Measurements from ENCODE around the gene KSR2.

DNA sequence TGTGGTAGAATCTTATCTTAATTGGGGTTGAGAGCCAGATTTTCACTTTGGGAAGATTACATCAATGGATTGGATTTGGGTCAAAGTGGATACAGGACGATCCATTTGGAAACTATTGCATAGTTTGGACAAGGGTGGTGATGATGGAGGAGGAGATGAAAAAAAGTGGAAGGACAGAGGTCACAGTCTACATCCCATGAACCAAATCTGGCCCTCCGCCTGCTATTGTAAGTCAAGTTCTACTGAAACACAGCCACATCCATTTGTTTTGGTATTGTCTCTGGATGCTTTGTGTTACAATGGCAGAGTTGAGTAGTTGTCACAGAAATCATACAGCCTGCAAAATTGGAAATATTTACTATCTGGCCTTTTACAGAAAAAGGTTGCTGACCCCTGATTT, 310.6 kb downstream of the KSR2 start:
- TF ChIP-seq, protein P1, sequence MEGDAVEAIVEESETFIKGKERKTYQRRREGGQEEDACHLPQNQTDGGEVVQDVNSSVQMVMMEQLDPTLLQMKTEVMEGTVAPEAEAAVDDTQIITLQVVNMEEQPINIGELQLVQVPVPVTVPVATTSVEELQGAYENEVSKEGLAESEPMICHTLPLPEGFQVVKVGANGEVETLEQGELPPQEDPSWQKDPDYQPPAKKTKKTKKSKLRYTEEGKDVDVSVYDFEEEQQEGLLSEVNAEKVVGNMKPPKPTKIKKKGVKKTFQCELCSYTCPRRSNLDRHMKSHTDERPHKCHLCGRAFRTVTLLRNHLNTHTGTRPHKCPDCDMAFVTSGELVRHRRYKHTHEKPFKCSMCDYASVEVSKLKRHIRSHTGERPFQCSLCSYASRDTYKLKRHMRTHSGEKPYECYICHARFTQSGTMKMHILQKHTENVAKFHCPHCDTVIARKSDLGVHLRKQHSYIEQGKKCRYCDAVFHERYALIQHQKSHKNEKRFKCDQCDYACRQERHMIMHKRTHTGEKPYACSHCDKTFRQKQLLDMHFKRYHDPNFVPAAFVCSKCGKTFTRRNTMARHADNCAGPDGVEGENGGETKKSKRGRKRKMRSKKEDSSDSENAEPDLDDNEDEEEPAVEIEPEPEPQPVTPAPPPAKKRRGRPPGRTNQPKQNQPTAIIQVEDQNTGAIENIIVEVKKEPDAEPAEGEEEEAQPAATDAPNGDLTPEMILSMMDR (IDR thresholded peaks at IDR 0.05), result no peak
- TF ChIP-seq POLR2A (IDR thresholded peaks at IDR 0.05) (no peak), EP300 (IDR thresholded peaks at IDR 0.05; ENCODE audit: low read depth) (no peak), POLR2AphosphoS5 (IDR thresholded peaks at IDR 0.05) (no peak)
